IPS-18c (cell line): Measurements from ENCODE around the gene RHO.
A peak's percentile ranks its signal among the peaks of the same experiment; 100 is the strongest.
"Not testable (repeated sequence)": the region's sequence is repeated elsewhere in the genome, so short reads cannot be mapped to it uniquely, and the experiment has no call there.

Experiments used
- H3K4me3 ChIP-seq: 2 replicates; pipeline ENCODE4 v1.7.0; 2013; ENCODE audit warnings: low read depth, mild to moderate bottlenecking, low read length, moderate library complexity; ENCODE audit not compliant: insufficient read depth
- H3K9me3 ChIP-seq: one replicate; pipeline ENCODE4 v1.6.1; 2013; ENCODE audit warnings: mild to moderate bottlenecking, low read length, moderate library complexity; ENCODE audit not compliant: control insufficient read depth, insufficient read depth

RHO gene

GRCh38 chr3:129515108-129515820 lies 13.2 kb upstream of the RHO start:
- not testable (repeated sequence) for H3K4me3 ChIP-seq, H3K9me3 ChIP-seq

DNA sequence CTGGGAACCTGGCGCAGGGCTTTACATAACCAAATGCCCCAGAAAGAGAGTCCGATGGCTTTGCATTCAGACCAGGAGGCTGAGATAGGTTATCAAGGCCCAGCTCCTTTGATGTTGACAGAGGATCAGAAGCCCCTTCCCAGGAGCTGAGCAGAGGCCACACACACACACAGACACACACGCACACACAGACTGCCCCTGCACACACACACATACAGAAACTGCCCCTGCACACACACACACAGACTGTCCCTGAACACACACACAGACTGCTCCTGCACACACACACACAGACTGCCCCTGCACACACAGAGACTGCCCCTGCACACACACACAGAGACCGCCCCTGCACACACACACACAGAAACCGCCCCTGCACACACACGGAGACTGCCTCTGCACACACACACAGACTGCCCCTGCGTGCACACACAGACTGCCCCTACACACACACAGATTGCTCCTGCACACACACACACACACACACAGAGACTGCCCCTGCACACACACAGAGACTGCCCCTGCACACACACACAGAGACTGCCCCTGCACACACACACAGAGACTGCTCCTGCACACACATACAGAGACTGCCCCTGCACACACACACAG lies 12.5 kb upstream of the RHO start:
- H3K4me3 ChIP-seq, H3K9me3 ChIP-seq: not testable (repeated sequence)

DNA sequence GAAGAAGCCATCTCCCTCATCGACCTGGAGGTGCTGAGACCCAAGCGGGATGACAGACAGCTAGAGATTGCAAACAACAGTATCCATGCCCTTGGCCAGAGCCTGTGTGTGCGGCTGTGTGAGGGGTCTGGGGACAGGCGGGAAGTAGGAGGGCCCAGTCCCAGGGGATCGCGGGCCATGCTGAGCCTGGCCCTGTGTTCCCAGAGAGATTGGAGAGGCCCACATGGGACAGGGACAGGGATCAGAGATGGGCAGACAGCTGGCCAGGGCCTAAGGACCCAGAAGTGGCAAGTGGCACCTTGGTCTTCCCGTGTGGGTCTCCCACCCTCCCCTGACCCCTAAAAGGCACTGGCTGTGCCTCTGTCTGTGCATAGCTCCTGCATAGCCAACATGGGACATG lies 10.9 kb upstream of the RHO start:
- Histone ChIP-seq H3K9me3 (no peaks in the 10 kb centered on the region), H3K4me3 (no peak overlapping the region)

GRCh38 chr3:129518038-129518561 lies 10.3 kb upstream of the RHO start:
- no peaks in the 10 kb centered on the region for H3K9me3 ChIP-seq
- H3K4me3 ChIP-seq = no peak overlapping the region

DNA sequence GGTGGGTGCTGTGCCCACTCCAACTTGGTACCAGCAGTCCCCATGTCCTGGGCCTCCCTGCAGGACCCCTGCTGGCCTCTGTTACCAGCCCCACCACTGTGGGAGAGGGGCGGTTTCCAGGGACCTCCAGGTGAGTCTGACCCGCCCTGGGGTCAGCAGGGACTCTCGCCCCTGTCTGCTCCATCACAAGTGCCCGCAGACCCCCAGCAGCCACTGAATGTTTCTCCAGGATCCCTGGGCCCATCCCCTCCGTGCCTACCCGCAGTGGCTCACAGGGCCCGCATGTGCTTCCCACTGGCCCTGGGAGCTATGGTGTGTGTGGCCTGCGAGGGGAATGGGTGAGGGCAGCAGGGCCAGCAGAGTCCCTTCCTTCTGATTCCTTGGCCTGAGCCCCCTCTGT lies 9.9 kb upstream of the RHO start:
- Histone ChIP-seq H3K9me3 (no peaks in the 10 kb centered on the region), H3K4me3 (no peak overlapping the region)

GRCh38 chr3:129519449-129519848 lies 9.0 kb upstream of the RHO start:
- H3K4me3 ChIP-seq = no peak overlapping the region
- peaks cover 4% of the 10 kb centered on the region for H3K9me3 ChIP-seq

DNA sequence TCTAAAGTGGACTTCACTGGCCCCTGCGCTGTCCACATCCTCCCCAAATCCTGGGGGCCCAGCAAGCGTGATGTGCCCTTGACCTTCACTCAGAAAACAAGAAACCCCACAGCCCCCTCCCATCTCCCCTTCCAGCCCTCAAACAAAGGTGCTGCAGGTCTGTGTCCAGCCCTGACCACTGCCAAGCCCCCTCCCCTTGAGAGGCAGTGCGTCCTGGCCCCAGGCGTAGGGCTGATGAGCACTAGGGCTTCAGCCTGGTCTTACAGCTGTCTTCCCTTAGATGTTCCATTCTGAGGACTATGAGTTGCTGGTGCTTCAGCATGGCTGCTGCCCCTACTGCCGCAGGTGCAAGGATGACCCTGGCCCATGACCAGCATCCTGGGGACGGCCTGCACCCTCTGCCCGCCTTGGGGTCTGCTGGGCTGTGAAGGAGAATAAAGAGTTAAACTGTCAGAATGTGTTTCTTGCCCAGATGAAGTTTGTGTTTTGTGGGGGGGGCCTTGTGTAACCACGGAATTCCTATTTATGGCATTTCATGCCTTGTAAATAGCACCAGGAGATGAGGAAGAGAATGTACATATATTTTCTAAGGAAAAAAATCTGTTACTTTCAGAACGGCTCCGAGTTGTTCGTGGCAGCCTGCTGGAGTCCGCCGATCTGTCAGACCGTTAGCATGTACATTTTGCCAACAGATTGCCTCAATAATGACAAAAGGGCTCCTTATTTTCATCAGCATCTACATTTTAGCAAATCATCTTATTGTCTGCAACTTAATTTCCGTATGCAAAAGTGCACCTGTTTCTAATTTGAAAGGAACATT lies 8.3 kb upstream of the RHO start:
- peaks cover 4% of the 10 kb centered on the region for H3K9me3 ChIP-seq
- H3K4me3 ChIP-seq = no peak overlapping the region

DNA sequence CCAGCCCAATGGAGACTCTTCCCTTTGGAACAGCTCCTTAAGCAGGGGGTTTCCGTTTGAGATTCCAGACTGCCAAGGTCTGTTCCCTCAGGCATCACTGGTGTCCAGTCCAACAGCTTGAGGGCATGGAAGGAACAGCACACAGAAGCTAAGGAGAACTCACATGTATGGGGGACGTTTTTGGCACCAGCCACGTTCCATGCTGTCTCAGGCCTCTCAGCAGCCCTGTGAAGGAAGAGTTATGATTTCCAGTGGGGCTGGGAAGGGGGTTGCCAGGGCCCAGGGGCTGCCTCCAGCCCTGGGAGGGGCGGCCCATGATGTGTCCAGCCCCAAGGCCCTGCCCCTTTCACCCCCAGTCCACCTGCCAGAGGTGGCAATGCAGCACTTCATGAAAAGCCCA lies 7.5 kb upstream of the RHO start:
- H3K4me3 ChIP-seq = no peak overlapping the region
- H3K9me3 ChIP-seq = peaks cover 4% of the 10 kb centered on the region

- H3K4me3 ChIP-seq = no peak overlapping the region
- peaks cover 4% of the 10 kb centered on the region for H3K9me3 ChIP-seq
Measured at GRCh38 chr3:129521611-129522010, 6.8 kb upstream of the RHO start.

GRCh38 chr3:129522953-129523352 lies 5.5 kb upstream of the RHO start:
- no peak overlapping the region for H3K4me3 ChIP-seq
- H3K9me3 ChIP-seq = peaks cover 4% of the 10 kb centered on the region

- Histone ChIP-seq H3K9me3 (peaks cover 4% of the 10 kb centered on the region), H3K4me3 (no peak overlapping the region)
Measured at GRCh38 chr3:129524081-129524480, 4.4 kb upstream of the RHO start.

DNA sequence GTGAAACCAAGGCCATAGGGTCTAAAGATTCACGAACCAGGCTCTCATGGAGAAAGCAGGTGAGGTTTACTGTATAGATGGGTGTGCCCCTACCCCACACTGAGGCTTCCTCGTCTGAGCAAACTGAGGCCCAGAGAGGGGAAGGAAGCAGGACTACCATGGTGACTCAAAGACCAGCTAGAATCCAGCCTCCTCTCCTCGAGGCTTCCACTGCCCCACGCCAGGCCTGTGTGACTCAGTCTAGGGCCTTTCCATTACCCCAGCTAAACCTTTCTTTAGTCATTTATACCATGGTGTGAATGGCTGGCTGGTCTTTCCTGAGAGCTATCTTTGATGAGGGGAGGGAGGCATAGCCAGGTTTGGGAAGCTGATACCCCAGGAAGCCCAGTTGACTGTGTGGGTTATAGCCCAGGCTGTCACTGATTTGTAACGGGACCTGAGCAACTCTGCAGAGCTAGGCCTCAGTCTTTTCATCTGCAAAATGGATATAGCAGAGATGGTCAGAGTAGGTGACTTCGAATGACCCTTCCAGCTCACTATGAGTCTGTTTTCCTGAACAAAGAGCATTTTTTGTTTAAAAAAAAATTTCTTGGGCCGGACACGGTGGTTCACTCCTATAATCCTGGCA lies 3.0 kb upstream of the RHO start:
- Histone ChIP-seq H3K4me3 (no peak overlapping the region), H3K9me3 (peaks cover 4% of the 10 kb centered on the region)

- Histone ChIP-seq H3K9me3 (peaks cover 4% of the 10 kb centered on the region), H3K4me3 (no peak overlapping the region)
Measured at GRCh38 chr3:129526121-129526900, 2.1 kb upstream of the RHO start.

- H3K4me3 ChIP-seq = no peak overlapping the region
- peaks cover 4% of the 10 kb centered on the region for H3K9me3 ChIP-seq
Measured at GRCh38 chr3:129527262-129527661, 1.2 kb upstream of the RHO start.

- no peaks in the 10 kb centered on the region for H3K9me3 ChIP-seq
- H3K4me3 ChIP-seq = 0 out of 2 replicates have a peak overlapping the region, but pooled peaks have one; percentile 3
Measured at GRCh38 chr3:129529436-129530210, 1.2 kb downstream of the RHO start.

GRCh38 chr3:129530251-129530791 lies 1.9 kb downstream of the RHO start:
- Histone ChIP-seq H3K9me3 (no peaks in the 10 kb centered on the region), H3K4me3 (0 out of 2 replicates have a peak overlapping the region, but pooled peaks have one; percentile 3)
